Measurements from ENCODE around the gene TMEM115. TPM values are rescaled to one million over a fixed set of nuclear protein-coding genes. Genes with fewer than 3 reads are reported as not detected.
"Not testable (repeated sequence)": the region's sequence is repeated elsewhere in the genome, so short reads cannot be mapped to it uniquely, and the experiment has no call there.

The TMEM115 gene
- total RNA-seq, 2 donors from 2014 or later = 37.1 to 47.4 TPM

DNA sequence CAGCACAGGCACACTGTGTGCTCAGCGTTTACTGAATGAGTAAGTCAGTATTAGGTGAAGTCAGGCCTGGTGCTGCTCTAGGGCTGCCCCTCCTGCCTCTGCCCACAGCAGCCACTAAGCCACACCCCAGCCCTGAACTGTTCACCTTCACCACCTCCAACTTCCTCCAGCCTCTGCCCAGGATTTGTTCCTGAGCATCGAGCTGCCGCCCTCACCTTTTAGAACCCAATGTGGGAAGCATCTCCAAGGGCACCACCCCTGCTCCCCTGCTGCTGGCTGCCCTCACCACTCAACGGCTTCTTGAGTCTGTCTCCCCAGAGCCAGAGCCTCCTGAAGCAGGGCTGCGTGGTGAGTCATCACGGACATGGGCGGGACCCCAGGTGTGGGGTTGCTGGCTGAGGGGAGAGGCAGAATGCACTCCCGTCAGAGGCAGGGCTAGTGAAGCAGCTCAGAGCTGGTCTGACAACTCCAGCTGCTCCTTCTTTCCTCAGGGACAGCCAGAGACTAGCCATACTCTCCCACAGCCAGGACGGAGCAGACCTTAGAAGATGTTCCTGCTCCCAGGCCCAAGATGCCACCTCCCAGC lies 42.6 kb downstream of the TMEM115 start:
- Histone ChIP-seq H3K4me3 (no peak overlapping the region), H3K4me1 (peaks cover 0 to 44% of the 10 kb centered on the region in 2 donors), H3K27ac (peak overlapping the region in 1 of 2 donors; percentile 93), H3K9me3 (no peaks in the 10 kb centered on the region), H3K27me3 (no peaks in the 10 kb centered on the region), H3K36me3 (peaks cover 26% of the 10 kb centered on the region)
- no peak for DNase-seq (ENCODE audit: low spot score)
- TF ChIP-seq, protein P1, sequence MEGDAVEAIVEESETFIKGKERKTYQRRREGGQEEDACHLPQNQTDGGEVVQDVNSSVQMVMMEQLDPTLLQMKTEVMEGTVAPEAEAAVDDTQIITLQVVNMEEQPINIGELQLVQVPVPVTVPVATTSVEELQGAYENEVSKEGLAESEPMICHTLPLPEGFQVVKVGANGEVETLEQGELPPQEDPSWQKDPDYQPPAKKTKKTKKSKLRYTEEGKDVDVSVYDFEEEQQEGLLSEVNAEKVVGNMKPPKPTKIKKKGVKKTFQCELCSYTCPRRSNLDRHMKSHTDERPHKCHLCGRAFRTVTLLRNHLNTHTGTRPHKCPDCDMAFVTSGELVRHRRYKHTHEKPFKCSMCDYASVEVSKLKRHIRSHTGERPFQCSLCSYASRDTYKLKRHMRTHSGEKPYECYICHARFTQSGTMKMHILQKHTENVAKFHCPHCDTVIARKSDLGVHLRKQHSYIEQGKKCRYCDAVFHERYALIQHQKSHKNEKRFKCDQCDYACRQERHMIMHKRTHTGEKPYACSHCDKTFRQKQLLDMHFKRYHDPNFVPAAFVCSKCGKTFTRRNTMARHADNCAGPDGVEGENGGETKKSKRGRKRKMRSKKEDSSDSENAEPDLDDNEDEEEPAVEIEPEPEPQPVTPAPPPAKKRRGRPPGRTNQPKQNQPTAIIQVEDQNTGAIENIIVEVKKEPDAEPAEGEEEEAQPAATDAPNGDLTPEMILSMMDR (IDR thresholded peaks at IDR 0.05) = no peak

DNA sequence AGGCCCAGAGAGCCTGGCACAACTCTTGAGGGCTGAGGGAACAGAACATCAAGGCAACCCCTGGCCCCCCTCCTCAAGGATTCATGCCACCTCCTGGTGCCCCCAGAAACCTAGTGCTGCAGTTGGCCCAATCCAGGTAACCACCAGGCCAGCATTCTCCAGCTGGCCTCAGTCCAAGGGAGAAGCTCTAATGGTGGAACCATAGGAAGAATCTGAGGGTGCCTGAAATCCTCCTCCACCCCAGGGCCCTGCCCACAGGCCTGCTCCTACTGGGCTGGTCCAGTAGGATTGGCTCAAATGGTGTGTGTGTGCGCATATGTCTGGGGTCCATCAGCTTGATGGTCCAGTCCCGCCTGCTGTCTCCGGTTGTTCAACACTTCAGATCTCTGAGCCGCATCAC lies 44.5 kb downstream of the TMEM115 start:
- Histone ChIP-seq H3K36me3 (peaks cover 26% of the 10 kb centered on the region), H3K9me3 (no peaks in the 10 kb centered on the region), H3K27ac (no peak overlapping the region), H3K4me1 (peaks cover 0 to 34% of the 10 kb centered on the region in 2 donors), H3K4me3 (no peak overlapping the region), H3K27me3 (no peaks in the 10 kb centered on the region)
- DNase-seq (ENCODE audit: low spot score) = no peak
- TF ChIP-seq, protein P1 (IDR thresholded peaks at IDR 0.05) = no peak

DNA sequence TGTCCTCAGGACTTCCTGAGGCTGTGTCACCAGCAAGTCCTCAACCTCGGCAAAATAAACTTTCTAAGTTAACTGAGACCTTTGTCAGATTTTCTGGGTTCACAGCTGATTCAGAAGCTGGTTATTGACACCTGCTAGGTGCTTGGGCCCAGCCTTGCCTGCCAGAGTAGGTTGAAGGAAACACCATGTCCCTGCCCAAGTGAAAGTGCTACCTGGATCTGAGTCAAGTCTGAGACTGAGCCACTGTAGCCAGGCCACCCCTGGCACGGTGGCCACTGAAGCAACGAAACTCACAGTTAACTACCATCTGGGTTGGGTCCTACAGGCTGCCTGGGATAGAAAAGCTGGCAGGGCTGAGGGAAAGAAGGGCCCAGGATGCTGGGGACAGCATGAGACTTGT lies 45.0 kb downstream of the TMEM115 start:
- Histone ChIP-seq H3K4me1 (peaks cover 0 to 29% of the 10 kb centered on the region in 2 donors), H3K4me3 (no peak overlapping the region), H3K27me3 (no peaks in the 10 kb centered on the region), H3K36me3 (peaks cover 26% of the 10 kb centered on the region), H3K27ac (no peak overlapping the region), H3K9me3 (no peaks in the 10 kb centered on the region)
- no peak for DNase-seq (ENCODE audit: low spot score)
- TF ChIP-seq, protein P1 (IDR thresholded peaks at IDR 0.05) = no peak

DNA sequence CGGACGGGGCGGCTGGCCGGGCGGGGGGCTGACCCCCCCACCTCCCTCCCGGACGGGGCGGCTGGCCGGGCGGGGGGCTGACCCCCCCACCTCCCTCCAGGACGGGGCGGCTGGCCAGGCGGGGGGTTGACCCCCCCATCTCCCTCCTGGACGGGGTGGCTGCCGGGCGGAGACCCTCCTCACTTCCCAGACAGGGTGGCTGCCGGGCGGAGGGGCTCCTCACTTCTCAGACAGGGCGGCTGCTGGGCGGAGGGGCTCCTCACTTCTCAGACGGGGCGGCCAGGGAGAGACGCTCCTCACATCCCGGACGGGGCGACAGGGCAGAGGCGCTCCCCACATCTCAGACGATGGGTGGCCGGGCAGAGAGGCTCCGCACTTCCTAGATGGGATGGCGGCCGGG lies 47.3 kb downstream of the TMEM115 start:
- H3K4me3 ChIP-seq; DNase-seq (ENCODE audit: low spot score); H3K27me3 ChIP-seq: not testable (repeated sequence)

More for the DNA sequence above, 47.3 kb downstream of the TMEM115 start:
- H3K36me3 ChIP-seq, H3K9me3 ChIP-seq, H3K27ac ChIP-seq, H3K4me1 ChIP-seq: not testable (repeated sequence)

Other genes with a start within 250 kb of the TMEM115 start
- 10 to 100 TPM in 1 of 2 donors, 1 to 10 TPM in 1; 6.3 to 18.7 TPM for gene SEMA3F, start 204.2 kb downstream of the TMEM115 start, total RNA-seq
- not detected for gene GNAT1, start 167.9 kb downstream of the TMEM115 start, total RNA-seq
- gene SLC38A3, start 154.2 kb downstream of the TMEM115 start, total RNA-seq = 1 to 10 TPM; 2.4 to 7.9 TPM
- gene GNAI2, start 123.3 kb downstream of the TMEM115 start, total RNA-seq = 100 to 1,000 TPM in 1 of 2 donors, 10 to 100 TPM in 1; 72.1 to 127 TPM
- gene SEMA3B, start 90.4 kb downstream of the TMEM115 start, total RNA-seq = 10 to 100 TPM; 15.4 to 20.0 TPM
- gene LSMEM2, start 80.4 kb downstream of the TMEM115 start, total RNA-seq = 10 to 100 TPM in 1 of 2 donors, 1 to 10 TPM in 1; 9.0 to 10.6 TPM
- gene IFRD2, start 67.1 kb downstream of the TMEM115 start, total RNA-seq = 10 to 100 TPM; 51.0 to 58.5 TPM
- 1 to 10 TPM in 1 of 2 donors, under 1 TPM in 1; 0.74 to 3.5 TPM for gene HYAL3, start 60.1 kb downstream of the TMEM115 start, total RNA-seq
- 10 to 100 TPM in 1 of 2 donors, 1 to 10 TPM in 1; 9.0 to 10.7 TPM for gene NAA80, start 60.1 kb downstream of the TMEM115 start, total RNA-seq
- gene HYAL1, start 55.9 kb downstream of the TMEM115 start, total RNA-seq = 10 to 100 TPM; 38.1 to 40.8 TPM
- gene HYAL2, start 36.8 kb downstream of the TMEM115 start, total RNA-seq = 100 to 1,000 TPM; 129 to 198 TPM
- 10 to 100 TPM; 23.4 to 29.6 TPM for gene TUSC2, start 31.3 kb downstream of the TMEM115 start, total RNA-seq
- gene RASSF1, start 18.7 kb downstream of the TMEM115 start, total RNA-seq = 10 to 100 TPM; 18.6 to 25.9 TPM
- under 1 TPM; 0.26 to 0.31 TPM for gene ZMYND10, start 13.8 kb downstream of the TMEM115 start, total RNA-seq
- 10 to 100 TPM; 12.5 to 20.3 TPM for gene NPRL2, start 8.7 kb downstream of the TMEM115 start, total RNA-seq
- gene CYB561D2, start 8.7 kb downstream of the TMEM115 start, total RNA-seq = 10 to 100 TPM; 11.7 to 11.9 TPM
- gene CACNA2D2, start 144.1 kb upstream of the TMEM115 start, total RNA-seq = 1 to 10 TPM; 3.7 to 6.2 TPM
- gene C3orf18, start 208.2 kb upstream of the TMEM115 start, total RNA-seq = 10 to 100 TPM; 25.6 to 34.8 TPM
- gene HEMK1, start 210.0 kb upstream of the TMEM115 start, total RNA-seq = 1 to 10 TPM; 7.2 to 9.6 TPM

Data from right atrium auricular region (tissue), 2 donors.